Stimulated activated CD8-positive, alpha-beta memory T cell treated with anti-CD3 and anti-CD28 coated beads, Interleukin-4, amount 100 ng/mL, for 24 hours (primary cell): Measurements from ENCODE around the gene HLA-B.

Source experiments
- DNase-seq: peaks from one replicate; pipeline ENCODE4 v3.0.0-alpha.2; 2020; ENCODE audit warnings: low read depth

Gene HLA-B

DNA sequence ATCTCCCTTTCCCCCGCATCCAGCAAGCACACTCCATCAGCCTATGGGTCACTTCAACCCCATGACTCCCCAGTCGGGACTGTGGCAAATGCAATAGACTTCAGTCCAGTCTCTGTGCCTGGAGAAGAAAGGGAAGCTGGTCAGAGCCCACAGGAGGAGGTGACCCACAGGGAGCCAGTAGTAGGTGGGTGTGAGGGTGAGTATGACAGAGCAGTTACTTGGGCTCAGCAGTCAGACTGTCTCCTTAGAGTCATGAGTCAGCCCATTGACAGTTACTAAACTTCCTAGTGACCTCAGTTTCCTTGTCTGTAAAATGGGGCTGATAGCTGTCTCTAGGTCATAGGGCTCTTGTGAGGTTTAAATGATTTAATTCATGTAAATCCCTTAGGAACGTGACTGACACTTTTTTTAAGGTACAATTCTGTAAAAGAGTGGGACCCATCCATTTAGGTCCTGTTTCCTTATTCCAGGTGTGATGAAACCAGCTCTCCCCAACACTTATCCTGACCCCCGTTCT lies 51.2 kb downstream of the HLA-B start:
- DNase-seq = no peak

DNA sequence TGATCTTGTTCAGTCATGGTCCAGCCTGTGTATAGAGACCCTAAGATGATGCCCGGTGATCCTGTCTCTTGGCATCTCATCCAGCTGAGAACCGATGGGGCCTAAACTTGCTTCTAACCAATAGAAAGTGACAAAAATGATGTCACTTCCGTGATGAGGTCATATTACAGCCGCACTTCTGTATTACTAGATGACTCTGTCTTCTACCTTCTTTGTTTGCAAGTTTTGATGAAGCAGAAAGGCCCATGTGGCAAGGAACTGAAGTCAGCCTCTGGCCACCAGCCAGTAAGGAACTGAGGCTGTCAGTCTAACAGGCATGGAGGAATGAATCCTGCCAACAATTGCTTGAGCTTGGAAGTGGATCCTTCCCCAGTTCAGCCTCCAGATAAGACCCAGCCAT lies 52.3 kb downstream of the HLA-B start:
- DNase-seq = no peak
